ENCODE measurements around the gene RPUSD1.
A peak's percentile ranks its signal among the peaks of the same experiment; 100 is the strongest.
"Not testable (repeated sequence)": the region's sequence is repeated elsewhere in the genome, so short reads cannot be mapped to it uniquely, and the experiment has no call there.

RPUSD1 gene

DNA sequence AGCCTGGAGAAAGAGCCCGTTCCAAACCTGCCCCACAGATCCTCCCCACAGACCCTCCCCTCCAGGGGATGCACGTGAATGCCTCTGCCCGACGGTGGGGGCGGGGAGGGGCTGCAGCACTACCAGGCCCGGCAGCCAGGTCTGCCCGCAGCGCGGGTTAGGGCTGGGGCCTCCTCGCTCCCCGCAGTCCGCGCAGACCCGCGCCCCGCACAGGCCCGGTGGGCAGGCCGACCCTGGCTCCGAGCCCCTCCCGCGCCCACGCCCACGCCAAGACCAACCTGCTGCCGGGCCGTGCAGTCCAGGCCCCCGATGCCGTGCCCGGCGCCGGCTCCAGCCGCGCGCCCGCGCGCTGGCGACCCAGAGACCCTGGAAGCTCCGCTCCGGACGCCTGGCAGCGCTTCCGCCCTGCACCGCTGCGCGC lies at the start of gene RPUSD1:
RPUSD1 (minus strand) TSS at position 404 of the 421 bp plus-strand sequence. CDS start 644 bp downstream, outside the sequence.
- no peak for DNase-seq

DNA sequence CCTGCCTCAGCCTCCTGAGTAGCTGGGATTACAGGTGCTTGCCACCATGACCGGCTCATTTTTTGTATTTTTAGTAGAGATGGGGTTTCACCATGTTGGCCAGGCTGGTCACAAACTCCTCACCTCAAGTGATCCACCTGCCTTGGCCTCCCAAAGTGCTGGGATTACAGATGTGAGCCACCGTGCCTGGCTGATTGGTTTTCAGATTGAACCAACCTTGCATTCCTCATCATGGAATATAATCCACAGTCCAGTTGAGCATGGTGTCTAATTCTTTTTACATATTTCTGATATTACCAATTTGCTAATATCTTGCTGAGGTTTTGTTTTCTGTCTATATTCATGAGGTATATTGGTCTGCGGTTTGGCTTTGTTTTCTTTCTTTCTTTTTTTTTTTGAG lies 48.6 kb upstream of the RPUSD1 start:
- not testable (repeated sequence) for DNase-seq

- DNase-seq, result no peak
Observed at GRCh38 chr16:836221-836620, 48.0 kb upstream of the RPUSD1 start.

DNA sequence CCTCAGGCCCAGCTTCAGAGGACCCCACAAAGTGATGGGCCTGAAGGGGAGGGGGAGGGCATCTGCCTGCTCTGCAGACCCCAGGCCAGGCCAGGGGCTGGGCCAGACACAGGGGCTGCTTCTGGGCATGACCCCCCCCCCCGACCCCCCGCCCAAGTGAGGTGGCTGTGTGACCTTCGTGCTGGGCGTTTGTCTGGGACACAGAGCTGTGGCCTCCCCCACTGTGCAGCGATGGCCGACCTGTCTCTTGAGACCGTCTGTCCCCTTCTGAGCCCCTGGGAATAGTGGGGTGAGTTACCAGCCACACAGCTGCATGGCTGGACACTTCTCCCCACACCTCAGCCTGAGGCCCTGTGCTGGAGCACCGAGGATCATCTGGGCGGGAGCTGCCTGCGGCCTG lies 47.2 kb upstream of the RPUSD1 start:
- DNase-seq, result no peak

DNA sequence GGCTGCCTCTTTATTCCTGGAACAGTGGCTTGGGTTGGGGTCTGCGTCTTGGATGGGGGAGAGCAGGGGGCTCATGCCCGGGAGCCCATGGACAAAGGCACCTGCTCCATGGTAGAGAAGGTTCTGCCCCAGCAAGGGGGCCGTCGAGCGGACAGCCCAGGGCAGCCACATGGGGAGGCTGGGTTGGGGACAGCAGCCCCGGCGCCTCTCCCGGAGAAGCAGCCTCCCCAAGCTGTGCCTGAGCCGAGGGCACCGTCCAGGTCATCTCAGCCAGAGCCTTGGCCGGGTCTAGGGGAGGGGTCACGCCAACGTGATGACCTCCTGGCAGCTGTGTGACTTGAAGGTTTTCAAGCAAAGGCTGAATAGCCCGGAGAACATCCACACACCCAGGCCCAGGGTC lies 45.2 kb upstream of the RPUSD1 start:
- no peak for DNase-seq

- no peak for DNase-seq
Observed at GRCh38 chr16:832652-833336, 44.6 kb upstream of the RPUSD1 start.

DNA sequence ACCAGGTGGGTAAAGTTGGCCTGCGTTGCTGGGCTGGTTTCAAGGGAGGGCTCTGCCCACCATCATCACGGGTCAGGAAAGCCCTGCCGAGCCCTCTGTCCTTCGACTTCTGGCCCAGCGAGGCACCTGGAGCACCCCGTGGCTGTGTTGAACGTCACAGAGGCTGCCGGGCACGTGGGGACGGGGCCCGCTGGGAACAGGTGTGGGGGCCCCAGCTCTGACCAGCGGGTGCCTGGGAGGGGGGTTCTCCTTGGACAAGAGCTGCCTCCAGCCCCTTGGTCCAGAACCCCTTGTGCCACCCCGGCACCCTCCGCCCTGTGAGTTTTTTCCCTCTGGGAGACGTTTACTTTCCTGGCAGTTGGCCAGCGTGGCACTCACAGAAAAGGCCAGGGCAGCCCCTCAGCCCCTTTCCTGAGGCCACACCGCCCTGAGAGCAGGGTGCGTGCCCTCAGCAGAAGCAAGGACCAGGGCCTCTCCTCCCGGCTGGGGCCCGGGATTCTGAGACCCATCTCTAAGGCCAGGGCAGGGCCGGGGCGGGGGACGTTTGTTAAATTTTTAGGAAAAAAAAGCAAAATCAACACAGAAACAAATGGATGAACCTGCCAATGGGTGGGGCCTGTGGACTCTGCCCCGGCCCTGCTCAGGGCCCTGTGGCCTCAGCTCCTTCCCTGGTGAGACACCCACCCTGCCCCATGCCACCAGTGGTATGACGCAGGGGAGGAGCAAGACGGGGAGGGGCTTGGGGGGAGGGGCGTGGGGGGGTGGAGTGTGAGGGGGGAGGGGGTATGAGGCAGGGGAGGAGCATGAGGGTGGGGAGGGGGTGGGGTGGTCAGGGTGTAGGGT lies 43.6 kb upstream of the RPUSD1 start:
- DNase-seq, result no peak

- no peak for DNase-seq
Observed at GRCh38 chr16:830871-831570, 42.8 kb upstream of the RPUSD1 start.

- DNase-seq, result no peak
Observed at GRCh38 chr16:830107-830870, 42.1 kb upstream of the RPUSD1 start.

DNA sequence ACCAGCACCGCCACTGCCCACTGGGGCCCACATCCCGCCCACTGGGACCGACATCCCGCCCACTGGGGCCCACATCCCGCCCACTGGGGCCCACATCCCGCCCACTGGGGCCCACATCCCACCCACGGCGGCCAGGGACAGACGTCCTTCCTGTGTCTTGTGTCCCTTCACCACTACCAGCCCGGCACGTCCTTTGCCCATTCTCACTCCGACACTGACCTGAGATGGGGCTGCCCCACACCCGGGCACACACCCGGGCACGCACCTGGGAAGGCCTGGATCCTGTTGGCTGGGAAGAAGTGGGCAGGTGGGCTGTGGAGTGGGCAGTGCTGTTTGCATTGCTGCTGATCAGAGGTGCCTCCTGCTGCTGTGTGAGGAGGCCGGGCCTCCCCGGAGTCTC lies 40.7 kb upstream of the RPUSD1 start:
- no peak for DNase-seq

- DNase-seq, result no peak
Observed at GRCh38 chr16:827513-827912, 39.3 kb upstream of the RPUSD1 start.

DNA sequence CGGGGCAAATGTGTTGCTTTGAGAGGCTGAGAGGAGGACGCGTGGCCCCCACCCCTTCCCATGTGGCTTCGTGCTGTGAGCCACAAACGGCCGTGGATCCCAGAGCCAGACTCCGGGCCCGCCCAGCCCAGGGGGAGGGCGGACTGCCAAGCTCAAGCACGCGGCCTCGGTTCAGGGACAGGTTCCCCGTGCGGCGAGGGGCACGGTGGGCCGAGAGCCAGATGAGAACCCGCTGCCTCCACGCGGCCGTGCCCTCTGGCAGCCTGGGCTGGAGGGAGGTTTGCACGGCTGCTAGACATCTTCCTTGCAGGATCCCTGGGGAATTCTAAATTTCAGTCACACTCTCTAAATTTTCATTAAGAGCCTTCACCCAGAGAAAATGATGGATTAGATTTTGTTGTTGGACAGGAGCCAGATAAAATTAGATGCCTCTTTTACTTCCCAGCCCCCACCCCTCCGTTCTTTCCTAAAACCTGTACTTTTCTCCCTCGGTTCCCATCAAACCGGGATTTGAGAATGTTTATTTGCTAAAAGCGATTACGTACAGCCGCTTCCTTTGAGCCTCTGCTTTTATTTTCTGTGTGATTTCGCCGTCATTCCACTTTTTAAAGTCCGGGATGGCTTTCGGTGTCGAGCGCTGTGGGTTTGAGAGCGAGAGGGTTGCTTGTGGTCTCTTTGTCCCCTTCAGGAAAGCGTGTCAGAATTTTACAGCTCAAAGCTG lies 37.3 kb upstream of the RPUSD1 start:
- DNase-seq, result peak; percentile 14

DNA sequence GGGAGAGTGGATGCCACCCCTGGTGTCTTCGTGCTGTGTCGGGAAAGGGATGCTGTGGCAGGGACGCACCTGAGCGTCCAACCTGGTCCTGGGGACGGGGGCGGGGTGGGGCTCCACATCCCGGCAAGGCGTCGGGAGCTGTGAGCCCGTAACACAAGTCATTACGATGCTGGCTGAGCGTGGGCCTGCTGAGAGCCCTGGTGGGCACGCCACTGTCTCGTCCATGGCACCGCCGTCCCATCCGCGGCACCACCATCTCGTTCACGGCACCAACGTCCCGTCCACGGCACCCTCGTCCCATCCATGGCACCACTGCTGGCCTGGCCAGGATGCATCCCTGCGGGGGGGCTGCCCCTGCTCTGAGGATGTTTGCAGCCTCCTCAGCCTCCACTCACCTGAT lies 36.4 kb upstream of the RPUSD1 start:
- DNase-seq, result no peak

GRCh38 chr16:824194-824593 lies 36.0 kb upstream of the RPUSD1 start:
- DNase-seq, result no peak

- no peak for DNase-seq
Observed at GRCh38 chr16:822909-823297, 34.7 kb upstream of the RPUSD1 start.

- DNase-seq, result no peak
Observed at GRCh38 chr16:822174-822908, 34.2 kb upstream of the RPUSD1 start.

DNA sequence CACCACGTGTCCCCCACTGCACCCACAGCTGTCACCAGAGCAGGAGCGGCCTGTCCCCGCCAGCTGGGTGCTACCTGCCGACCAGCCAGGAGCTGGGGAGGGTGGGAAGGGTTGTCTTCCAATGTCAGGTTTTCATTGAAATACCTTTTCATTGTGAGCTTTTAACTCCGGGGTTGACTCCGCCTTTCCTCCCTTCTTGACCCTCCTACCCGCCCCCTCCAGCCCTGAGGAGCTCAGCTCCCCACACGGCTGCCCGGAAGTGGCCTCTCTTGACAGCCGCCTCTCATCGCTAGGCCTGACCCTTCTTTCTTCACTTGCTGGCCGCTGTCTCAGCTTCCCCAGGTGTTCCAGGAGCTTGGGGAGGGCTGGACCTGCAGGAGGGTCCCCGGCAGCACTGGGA lies 33.6 kb upstream of the RPUSD1 start:
- DNase-seq, result no peak

DNA sequence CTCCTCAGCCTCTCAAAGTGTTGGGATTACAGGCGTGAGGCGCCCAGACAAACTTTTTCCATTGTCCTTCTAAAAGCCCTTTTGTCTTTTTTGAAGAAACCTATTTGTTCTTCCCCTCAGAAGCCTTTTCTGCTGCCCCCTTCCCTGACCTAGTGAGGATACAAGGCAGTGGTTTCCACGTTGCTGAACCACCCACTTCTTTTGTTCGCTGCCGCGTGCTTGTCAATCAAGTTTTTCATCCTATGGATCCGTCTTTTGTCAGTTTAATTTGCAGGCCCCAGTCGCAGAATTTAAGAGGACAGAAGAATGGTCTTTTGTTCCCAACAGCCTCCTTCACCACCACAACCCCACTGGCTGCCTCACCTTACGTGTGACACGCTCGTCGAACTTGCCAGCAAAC lies 32.6 kb upstream of the RPUSD1 start:
- DNase-seq, result no peak

GRCh38 chr16:820044-820408 lies 31.8 kb upstream of the RPUSD1 start:
- DNase-seq, result not testable (repeated sequence)

DNA sequence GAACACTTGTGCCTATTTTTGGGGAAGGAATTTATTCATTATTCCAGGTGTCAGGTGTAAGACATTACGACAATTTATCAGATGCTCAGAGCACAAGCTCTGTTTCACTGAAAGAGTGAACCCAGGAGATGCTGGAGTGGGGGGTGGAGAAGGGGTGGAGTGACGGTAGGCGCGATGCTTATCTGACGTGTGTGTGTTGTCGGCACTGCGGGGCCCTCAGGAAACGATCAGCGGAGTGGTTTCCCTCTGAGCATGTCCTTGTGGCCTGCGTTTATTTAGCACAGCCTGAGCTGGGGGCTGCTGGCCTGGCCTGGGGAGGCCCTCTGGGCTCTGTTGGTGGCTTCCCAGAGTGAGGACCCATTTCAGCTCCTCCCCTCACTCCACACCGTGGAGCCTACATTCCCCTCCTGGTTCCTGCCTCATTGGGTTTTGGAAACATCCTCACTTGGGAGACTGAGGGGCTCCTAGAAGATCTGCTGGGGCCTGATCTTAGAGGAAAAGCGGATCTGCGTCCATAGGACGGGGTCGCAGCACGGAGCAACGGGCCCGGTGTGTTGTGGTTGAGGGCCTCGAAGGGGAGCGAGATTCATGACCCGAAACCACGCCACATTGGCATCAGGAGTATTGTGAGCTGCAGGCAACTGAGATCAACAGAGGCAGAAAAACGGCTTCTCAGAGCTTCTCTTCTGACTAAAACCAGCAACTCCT lies 31.3 kb upstream of the RPUSD1 start:
- DNase-seq, result no peak

DNA sequence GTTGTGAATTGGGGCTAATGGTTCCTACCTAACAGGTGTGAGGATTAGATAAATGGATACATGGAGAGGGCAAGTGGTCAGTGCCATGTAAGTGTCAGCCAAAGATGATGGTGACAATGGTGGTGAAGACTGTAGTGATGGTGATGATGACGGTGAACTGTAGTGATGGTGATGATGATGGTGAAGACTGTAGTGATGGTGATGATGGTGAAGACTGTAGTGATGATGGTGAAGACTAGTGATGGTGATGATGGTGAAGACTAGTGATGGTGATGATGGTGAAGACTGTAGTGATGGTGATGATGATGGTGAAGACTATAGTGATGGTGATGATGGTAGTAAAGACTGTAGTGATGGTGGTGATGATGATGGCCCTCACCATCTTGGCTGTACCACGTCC lies 30.4 kb upstream of the RPUSD1 start:
- DNase-seq, result no peak
